Measurements from ENCODE around the gene TMEM94. TPM values are rescaled to one million over a fixed set of nuclear protein-coding genes. Genes with fewer than 3 reads are reported as not detected.
"Not testable (repeated sequence)": the region's sequence is repeated elsewhere in the genome, so short reads cannot be mapped to it uniquely, and the experiment has no call there.

Gene TMEM94
- total RNA-seq, 2 donors from 2014 or later = 69.9 to 106 TPM

- no peak for ATAC-seq
- Mint-ChIP-seq H3K4me3 (no peak overlapping the region), H3K4me1 (ENCODE audit: low read depth in 2 of 2) (peaks cover 6 to 9% of the 10 kb centered on the region in 2 donors), H3K36me3 (no peaks in the 10 kb centered on the region), H3K27me3 (peaks cover 0 to 3% of the 10 kb centered on the region in 2 donors), H3K27ac (no peak overlapping the region), H3K9me3 (no peaks in the 10 kb centered on the region)
- DNase-seq (ENCODE audit: low spot score) = no peak
These were observed 23.1 kb upstream of the TMEM94 start for GRCh38 chr17:75433218-75433783.

DNA sequence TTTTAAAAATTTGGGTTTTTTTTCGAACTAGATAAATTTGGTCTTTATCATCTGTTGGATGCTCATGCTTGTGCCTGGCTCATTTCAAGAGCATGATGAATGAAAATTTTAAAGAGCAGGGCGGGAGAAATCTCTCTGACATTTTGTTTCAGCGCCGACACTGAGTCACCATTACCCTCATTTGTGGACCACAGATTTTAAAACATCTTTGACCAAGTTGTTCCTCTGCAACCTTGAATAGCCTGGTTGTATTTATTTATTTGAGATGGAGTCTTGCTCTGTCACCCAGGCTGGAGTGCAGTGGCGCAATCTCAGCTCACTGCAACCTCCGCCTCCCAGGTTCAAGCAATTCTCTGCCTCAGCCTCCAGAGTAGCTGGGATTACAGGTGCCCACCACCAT lies 22.0 kb upstream of the TMEM94 start:
- H3K27me3 Mint-ChIP-seq; H3K4me1 Mint-ChIP-seq (ENCODE audit: low read depth in 2 of 2); H3K27ac Mint-ChIP-seq; H3K9me3 Mint-ChIP-seq; ATAC-seq; H3K36me3 Mint-ChIP-seq; DNase-seq (ENCODE audit: low spot score); H3K4me3 Mint-ChIP-seq: not testable (repeated sequence)

DNA sequence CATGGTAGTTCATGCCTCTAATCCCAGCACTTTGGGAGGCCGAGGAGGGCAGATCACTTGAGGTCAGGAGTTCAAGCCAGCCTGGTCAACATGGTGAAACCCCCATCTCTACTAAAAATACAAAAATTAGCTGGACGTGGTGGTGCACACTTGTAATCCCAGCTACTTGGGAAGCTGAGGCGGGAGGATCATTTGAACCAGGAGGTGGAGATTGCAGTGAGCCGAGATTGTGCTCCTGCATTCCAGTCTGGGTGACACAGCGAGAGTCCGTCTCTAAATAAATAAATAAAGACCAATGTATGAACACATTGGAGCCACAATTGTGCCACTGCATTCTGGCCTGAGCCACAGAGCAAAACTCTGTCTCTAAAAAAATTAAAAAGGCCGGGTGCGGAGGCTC lies 19.0 kb upstream of the TMEM94 start:
- not testable (repeated sequence) for H3K4me3 Mint-ChIP-seq; H3K36me3 Mint-ChIP-seq; ATAC-seq; H3K27me3 Mint-ChIP-seq; H3K4me1 Mint-ChIP-seq (ENCODE audit: low read depth in 2 of 2); H3K9me3 Mint-ChIP-seq; DNase-seq (ENCODE audit: low spot score); H3K27ac Mint-ChIP-seq

DNA sequence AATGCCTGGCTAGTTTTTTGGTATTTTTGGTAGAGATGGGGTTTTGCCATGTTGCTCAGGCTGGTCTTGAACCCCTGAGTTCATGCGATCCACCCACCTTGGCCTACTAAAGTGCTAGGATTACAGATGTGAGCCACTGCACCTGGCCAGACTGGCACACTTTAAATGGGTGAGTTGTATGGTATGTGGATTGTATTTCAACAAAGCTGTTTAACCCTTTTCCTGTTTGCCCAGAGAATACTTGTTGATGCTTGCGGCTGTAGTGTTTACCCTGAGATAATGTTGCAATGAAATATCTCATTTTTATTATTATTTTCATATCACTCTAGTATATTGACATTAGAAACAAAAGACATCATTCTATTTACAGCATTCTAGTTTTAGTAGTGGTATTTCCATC lies 17.1 kb upstream of the TMEM94 start:
- Mint-ChIP-seq H3K27me3 (no peaks in the 10 kb centered on the region), H3K27ac (no peak overlapping the region), H3K4me1 (ENCODE audit: low read depth in 2 of 2) (peaks cover 6 to 9% of the 10 kb centered on the region in 2 donors), H3K36me3 (no peaks in the 10 kb centered on the region), H3K4me3 (no peak overlapping the region), H3K9me3 (no peaks in the 10 kb centered on the region)
- ATAC-seq (no peak), DNase-seq (ENCODE audit: low spot score) (no peak)

- H3K27ac Mint-ChIP-seq = no peak overlapping the region
These were observed 15.5 kb upstream of the TMEM94 start for GRCh38 chr17:75440738-75441448.

GRCh38 chr17:75442168-75443103 lies 14.0 kb upstream of the TMEM94 start:
- Mint-ChIP-seq H3K4me3 (no peak overlapping the region), H3K36me3 (no peaks in the 10 kb centered on the region), H3K4me1 (ENCODE audit: low read depth in 2 of 2) (no peaks in the 10 kb centered on the region), H3K27me3 (no peaks in the 10 kb centered on the region), H3K27ac (no peak overlapping the region), H3K9me3 (no peaks in the 10 kb centered on the region)
- ATAC-seq (no peak), DNase-seq (ENCODE audit: low spot score) (no peak)

More at GRCh38 chr17:75440738-75441448, 15.5 kb upstream of the TMEM94 start:
- Mint-ChIP-seq H3K27me3 (no peaks in the 10 kb centered on the region), H3K36me3 (no peaks in the 10 kb centered on the region), H3K4me3 (no peak overlapping the region), H3K9me3 (no peaks in the 10 kb centered on the region), H3K4me1 (ENCODE audit: low read depth in 2 of 2) (peaks cover 4% of the 10 kb centered on the region in 2 donors)
- no peak for ATAC-seq
- DNase-seq (ENCODE audit: low spot score) = no peak

DNA sequence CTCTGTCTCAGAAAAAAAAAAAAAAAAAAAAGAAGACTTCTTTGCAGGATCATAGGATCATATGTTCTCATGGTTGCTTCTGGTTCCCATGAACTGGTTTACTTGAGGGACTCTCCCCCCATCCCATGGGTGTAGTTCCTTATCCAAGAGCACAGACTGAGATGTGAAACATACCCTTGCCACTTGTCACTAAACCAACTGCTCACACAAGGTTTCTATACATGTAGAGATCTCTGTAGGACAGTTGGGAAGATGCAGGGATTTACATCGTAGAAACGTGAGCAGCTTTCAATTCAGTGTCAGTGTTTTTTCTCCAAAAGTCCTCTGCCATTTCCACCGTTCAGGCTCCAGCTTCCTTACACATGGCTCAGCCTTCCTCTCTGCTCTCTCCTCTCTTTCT lies 11.1 kb upstream of the TMEM94 start:
- H3K27me3 Mint-ChIP-seq = no peaks in the 10 kb centered on the region
- no peak for ATAC-seq
- no peak overlapping the region for H3K27ac Mint-ChIP-seq
- no peaks in the 10 kb centered on the region for H3K9me3 Mint-ChIP-seq
- H3K4me3 Mint-ChIP-seq = no peak overlapping the region
- H3K4me1 Mint-ChIP-seq (ENCODE audit: low read depth in 2 of 2) = no peaks in the 10 kb centered on the region
- no peak for DNase-seq (ENCODE audit: low spot score)
- no peaks in the 10 kb centered on the region for H3K36me3 Mint-ChIP-seq

DNA sequence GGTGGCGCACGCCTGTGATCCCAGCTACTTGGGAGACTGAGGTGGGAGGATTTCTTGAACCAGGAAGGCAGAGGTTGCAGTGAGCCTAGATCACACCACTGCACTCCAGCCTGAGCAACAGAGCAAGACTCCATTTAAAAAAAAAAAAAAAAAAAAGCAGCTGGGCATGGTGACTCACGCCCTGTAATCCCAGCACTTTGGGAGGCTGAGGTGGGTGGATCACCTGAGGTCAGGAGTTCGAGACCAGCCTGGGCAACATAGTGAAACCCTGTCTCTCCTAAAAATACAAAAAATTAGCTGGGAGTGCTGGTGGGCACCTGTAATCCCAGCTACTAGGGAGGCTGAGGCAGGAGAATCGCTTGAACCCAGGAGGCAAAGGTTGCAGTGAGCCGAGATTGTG lies 10.5 kb upstream of the TMEM94 start:
- not testable (repeated sequence) for H3K4me1 Mint-ChIP-seq (ENCODE audit: low read depth in 2 of 2); H3K4me3 Mint-ChIP-seq

DNA sequence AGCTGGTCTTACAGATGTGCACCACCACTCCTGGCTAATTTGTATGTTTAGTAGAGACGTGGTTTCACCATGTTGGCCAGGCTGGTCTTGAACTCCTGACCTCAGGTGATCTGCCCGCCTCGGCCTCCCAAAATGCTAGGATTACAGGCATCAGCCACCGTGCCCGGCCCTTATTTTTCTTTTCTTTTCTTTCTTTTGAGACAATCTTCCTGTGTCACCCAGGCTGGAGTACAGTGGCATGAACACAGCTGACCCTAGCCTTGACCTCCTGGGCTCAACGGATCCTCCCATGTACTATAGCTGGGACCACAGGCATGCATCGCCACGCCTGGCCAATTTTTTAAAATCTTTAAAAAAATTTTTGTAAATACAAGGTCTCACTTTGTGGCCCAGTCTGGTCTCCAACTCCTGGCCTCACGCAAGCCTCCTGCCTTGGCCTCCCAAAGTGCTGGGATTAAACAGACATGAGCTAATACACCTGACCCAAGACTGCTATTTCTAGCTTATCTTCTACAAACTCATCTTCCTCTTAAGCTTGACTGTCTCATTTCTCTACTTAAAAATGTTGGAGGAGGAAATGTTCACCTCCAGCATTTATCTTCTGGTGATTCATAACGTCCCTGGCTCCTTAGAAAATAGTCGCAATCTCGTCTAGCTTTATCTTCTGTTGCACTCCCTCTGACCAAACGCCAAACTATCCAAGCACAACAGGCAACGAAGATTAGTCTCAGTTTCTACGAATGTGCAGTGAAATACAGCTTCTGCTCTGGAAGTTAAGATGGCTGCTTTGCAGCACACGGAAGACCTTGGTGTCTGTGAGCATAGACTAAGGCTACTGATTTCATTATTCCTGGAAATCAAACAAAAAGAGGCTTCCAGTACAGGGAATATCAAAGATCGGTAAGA lies 8.2 kb upstream of the TMEM94 start:
- no peak for DNase-seq (ENCODE audit: low spot score)
- Mint-ChIP-seq H3K27me3 (no peaks in the 10 kb centered on the region), H3K4me3 (no peak overlapping the region), H3K9me3 (no peaks in the 10 kb centered on the region), H3K27ac (no peak overlapping the region), H3K36me3 (no peaks in the 10 kb centered on the region), H3K4me1 (ENCODE audit: low read depth in 2 of 2) (no peaks in the 10 kb centered on the region)
- ATAC-seq = no peak

More for the DNA sequence above, 10.5 kb upstream of the TMEM94 start:
- not testable (repeated sequence) for H3K27ac Mint-ChIP-seq; H3K27me3 Mint-ChIP-seq; DNase-seq (ENCODE audit: low spot score); ATAC-seq; H3K36me3 Mint-ChIP-seq; H3K9me3 Mint-ChIP-seq

DNA sequence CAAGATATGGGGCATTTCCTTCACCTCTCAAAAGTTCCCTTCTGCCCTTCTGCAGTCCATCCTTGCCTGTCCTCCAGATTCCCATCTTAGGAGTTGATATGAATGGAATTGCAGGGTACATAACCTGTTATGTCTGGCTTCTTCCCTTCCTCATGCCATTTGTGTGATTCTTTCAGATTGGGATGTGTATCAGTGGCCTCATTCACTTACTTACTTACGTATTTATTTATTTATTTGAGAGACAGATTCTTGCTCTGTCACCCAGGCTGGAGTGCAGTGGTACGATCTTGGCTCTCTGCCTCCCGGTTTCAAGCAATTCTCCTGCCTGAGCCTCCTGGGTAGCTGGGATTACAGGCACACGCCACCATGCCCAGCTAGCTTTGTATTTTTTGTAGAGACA lies 6.2 kb upstream of the TMEM94 start:
- no peak for DNase-seq (ENCODE audit: low spot score)
- Mint-ChIP-seq H3K4me3 (no peak overlapping the region), H3K27me3 (no peaks in the 10 kb centered on the region), H3K9me3 (no peaks in the 10 kb centered on the region), H3K4me1 (ENCODE audit: low read depth in 2 of 2) (peaks cover 9 to 12% of the 10 kb centered on the region in 2 donors), H3K36me3 (no peaks in the 10 kb centered on the region), H3K27ac (no peak overlapping the region)
- ATAC-seq = no peak

GRCh38 chr17:75454193-75454592 lies 2.2 kb upstream of the TMEM94 start:
- ATAC-seq (no peak), DNase-seq (ENCODE audit: low spot score) (no peak)
- H3K27me3 Mint-ChIP-seq = no peaks in the 10 kb centered on the region
- H3K4me1 Mint-ChIP-seq (ENCODE audit: low read depth in 2 of 2) = peaks cover 25 to 31% of the 10 kb centered on the region in 2 donors
- peak overlapping the region; percentile 9 for H3K4me3 Mint-ChIP-seq
- peak overlapping the region in 1 of 2 donors; percentile 6 for H3K27ac Mint-ChIP-seq
- no peaks in the 10 kb centered on the region for H3K9me3 Mint-ChIP-seq
- H3K36me3 Mint-ChIP-seq = no peaks in the 10 kb centered on the region

DNA sequence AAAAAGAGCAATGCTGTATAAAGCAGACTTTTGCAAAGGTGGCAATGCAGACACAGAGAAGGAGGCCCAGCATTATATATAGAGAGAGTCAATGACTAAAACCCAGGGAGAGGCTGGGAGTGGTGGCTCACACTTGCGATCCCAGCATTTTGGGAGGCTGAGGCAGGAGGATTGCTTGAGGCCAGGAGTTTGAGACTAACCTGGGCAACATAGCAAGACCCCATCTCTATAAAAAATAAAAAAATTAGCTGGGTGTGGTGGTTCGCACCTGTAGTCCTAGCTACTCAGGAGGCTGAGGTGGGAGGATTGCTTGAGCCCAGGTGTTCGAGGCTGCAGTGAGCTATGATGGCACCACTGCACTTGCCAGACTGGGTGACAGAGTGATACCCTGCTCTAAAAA lies 1.8 kb upstream of the TMEM94 start:
- Mint-ChIP-seq H3K27ac (peak overlapping the region in 1 of 2 donors; percentile 83), H3K4me3 (peak overlapping the region; percentile 9), H3K4me1 (ENCODE audit: low read depth in 2 of 2) (peaks cover 30 to 35% of the 10 kb centered on the region in 2 donors)
- not testable (repeated sequence) for H3K27me3 Mint-ChIP-seq; DNase-seq (ENCODE audit: low spot score); H3K36me3 Mint-ChIP-seq; ATAC-seq; H3K9me3 Mint-ChIP-seq

GRCh38 chr17:75456039-75456416 lies 407 bp upstream of the TMEM94 start:
- Mint-ChIP-seq H3K4me3 (peak overlapping the region; percentile 93), H3K36me3 (no peaks in the 10 kb centered on the region), H3K27ac (peak overlapping the region; percentile 83 to 93)

More at GRCh38 chr17:75456039-75456416, 407 bp upstream of the TMEM94 start:
- DNase-seq (ENCODE audit: low spot score) = no peak
- H3K4me1 Mint-ChIP-seq (ENCODE audit: low read depth in 2 of 2) = peaks cover 36 to 42% of the 10 kb centered on the region in 2 donors
- no peaks in the 10 kb centered on the region for H3K9me3 Mint-ChIP-seq
- peak in 1 of 2 donors; percentile 0 for ATAC-seq
- H3K27me3 Mint-ChIP-seq = no peaks in the 10 kb centered on the region

Data from natural killer cell treated with Interleukin-12 subunit alpha and Interleukin-12 subunit beta and Interleukin-15 and Interleukin-18, amount 100 ng/mL, for 72 hours (primary cell).